Activated T-helper 2 cell treated with anti-CD3 and anti-CD28 coated beads, Interferon-gamma antibody, Interleukin-2, Interleukin-4, amounts not matched to agents 10 μg/mL and 5 μg/mL and 100 μg/mL, durations not matched to agents 14 hours and 24 hours and 36 hours (primary cell): ENCODE results near the gene DSTYK. TPM values are rescaled to one million over a fixed set of nuclear protein-coding genes. Genes with fewer than 3 reads are reported as not detected.

Source experiments
- DNase-seq: peaks from one replicate; pipeline ENCODE4 v3.0.0; 2021; ENCODE audit warnings: low spot score
- H3K27ac Mint-ChIP-seq: one replicate; pipeline ENCODE4 v1.8.0; 2021; ENCODE audit warnings: mixed read lengths
- H3K27me3 Mint-ChIP-seq: one replicate; pipeline ENCODE4 v1.8.0; 2021; ENCODE audit warnings: low read depth, mixed read lengths
- H3K36me3 Mint-ChIP-seq: one replicate; pipeline ENCODE4 v1.8.0; 2021; ENCODE audit warnings: low read depth, mixed read lengths
- H3K4me1 Mint-ChIP-seq: one replicate; pipeline ENCODE4 v1.8.0; 2021; ENCODE audit warnings: low read depth, mixed read lengths
- H3K4me3 Mint-ChIP-seq: one replicate; pipeline ENCODE4 v1.8.0; 2021; ENCODE audit warnings: low read depth, mild to moderate bottlenecking, moderate library complexity, mixed read lengths
- H3K9me3 Mint-ChIP-seq: one replicate; pipeline ENCODE4 v1.8.0; 2021; ENCODE audit warnings: mixed read lengths
- intact Hi-C: fragments of 100-400 bp; cut with micrococcal nuclease; formaldehyde crosslinking; loops from one replicate; pipeline ENCODE4 v1.15.1; 2023
- total RNA-seq: library from RNA; stranded (reverse); gene quantifications from 2 replicates; pipeline ENCODE4 v1.2.3, GENCODE V29; 2022

Gene DSTYK
- total RNA-seq, 1 donor from 2014 or later, result 27.3 TPM

GRCh38 chr1:205248793-205249601 lies 37.5 kb upstream of the DSTYK start:
- no peak overlapping the region for H3K4me3 Mint-ChIP-seq
- H3K27me3 Mint-ChIP-seq, result no peaks in the 10 kb centered on the region
- H3K4me1 Mint-ChIP-seq, result peaks cover 18% of the 10 kb centered on the region
- H3K9me3 Mint-ChIP-seq, result no peaks in the 10 kb centered on the region
- no peaks in the 10 kb centered on the region for H3K36me3 Mint-ChIP-seq
- intact Hi-C loops, result no loop called here
- no peak for DNase-seq
- no peak overlapping the region for H3K27ac Mint-ChIP-seq

- H3K9me3 Mint-ChIP-seq, result no peaks in the 10 kb centered on the region
- DNase-seq, result no peak
- peaks cover 18% of the 10 kb centered on the region for H3K4me1 Mint-ChIP-seq
- intact Hi-C loops, result loop anchor here (2.0 kb wide), 1 partner anchor 19 kb away; no protein-coding TSS in a partner anchor
- peaks cover 5% of the 10 kb centered on the region for H3K36me3 Mint-ChIP-seq
- no peak overlapping the region for H3K4me3 Mint-ChIP-seq
- no peaks in the 10 kb centered on the region for H3K27me3 Mint-ChIP-seq
- H3K27ac Mint-ChIP-seq, result peak overlapping the region; percentile 14
These were observed 35.8 kb upstream of the DSTYK start for GRCh38 chr1:205247130-205247921.

GRCh38 chr1:205246351-205247119 lies 35.0 kb upstream of the DSTYK start:
- Mint-ChIP-seq H3K9me3 (no peaks in the 10 kb centered on the region), H3K27me3 (no peaks in the 10 kb centered on the region), H3K27ac (no peak overlapping the region), H3K4me1 (peaks cover 18% of the 10 kb centered on the region), H3K36me3 (peaks cover 8% of the 10 kb centered on the region), H3K4me3 (no peak overlapping the region)
- DNase-seq, result no peak
- intact Hi-C loops, result loop anchor here (2.0 kb wide), 1 partner anchor 18 kb away; no protein-coding TSS in a partner anchor

- intact Hi-C loops, result no loop called here
- H3K9me3 Mint-ChIP-seq, result no peaks in the 10 kb centered on the region
- peaks cover 18% of the 10 kb centered on the region for H3K4me1 Mint-ChIP-seq
- H3K27ac Mint-ChIP-seq, result no peak overlapping the region
- no peaks in the 10 kb centered on the region for H3K27me3 Mint-ChIP-seq
- no peak for DNase-seq
- H3K4me3 Mint-ChIP-seq, result no peak overlapping the region
- H3K36me3 Mint-ChIP-seq, result peaks cover 8% of the 10 kb centered on the region
These were observed 33.6 kb upstream of the DSTYK start for GRCh38 chr1:205245096-205245495.

- peaks cover 8% of the 10 kb centered on the region for H3K36me3 Mint-ChIP-seq
- intact Hi-C loops, result no loop called here
- no peak overlapping the region for H3K4me3 Mint-ChIP-seq
These were observed 32.9 kb upstream of the DSTYK start for GRCh38 chr1:205244384-205244783.

GRCh38 chr1:205243350-205244191 lies 32.1 kb upstream of the DSTYK start:
- H3K27ac Mint-ChIP-seq, result no peak overlapping the region
- no peaks in the 10 kb centered on the region for H3K9me3 Mint-ChIP-seq
- H3K4me3 Mint-ChIP-seq, result no peak overlapping the region
- no peaks in the 10 kb centered on the region for H3K27me3 Mint-ChIP-seq
- peaks cover 8% of the 10 kb centered on the region for H3K36me3 Mint-ChIP-seq
- intact Hi-C loops, result no loop called here
- DNase-seq, result no peak
- peaks cover 23% of the 10 kb centered on the region for H3K4me1 Mint-ChIP-seq

More at GRCh38 chr1:205244384-205244783, 32.9 kb upstream of the DSTYK start:
- Mint-ChIP-seq H3K27ac (no peak overlapping the region), H3K27me3 (no peaks in the 10 kb centered on the region), H3K9me3 (no peaks in the 10 kb centered on the region), H3K4me1 (peaks cover 18% of the 10 kb centered on the region)
- DNase-seq, result no peak

GRCh38 chr1:205241366-205242030 lies 30.0 kb upstream of the DSTYK start:
- intact Hi-C loops, result no loop called here
- Mint-ChIP-seq H3K27ac (no peak overlapping the region), H3K36me3 (peaks cover 8% of the 10 kb centered on the region), H3K4me3 (no peak overlapping the region), H3K9me3 (no peaks in the 10 kb centered on the region), H3K27me3 (no peaks in the 10 kb centered on the region), H3K4me1 (peaks cover 32% of the 10 kb centered on the region)
- DNase-seq, result no peak

- peaks cover 29% of the 10 kb centered on the region for H3K4me1 Mint-ChIP-seq
- intact Hi-C loops, result no loop called here
- no peaks in the 10 kb centered on the region for H3K9me3 Mint-ChIP-seq
- H3K27me3 Mint-ChIP-seq, result no peaks in the 10 kb centered on the region
- H3K4me3 Mint-ChIP-seq, result no peak overlapping the region
- H3K27ac Mint-ChIP-seq, result no peak overlapping the region
- H3K36me3 Mint-ChIP-seq, result peaks cover 8% of the 10 kb centered on the region
- DNase-seq, result no peak
These were observed 29.1 kb upstream of the DSTYK start for GRCh38 chr1:205240569-205240968.

- no peak for DNase-seq
- no peak overlapping the region for H3K27ac Mint-ChIP-seq
- H3K9me3 Mint-ChIP-seq, result no peaks in the 10 kb centered on the region
- no peak overlapping the region for H3K4me3 Mint-ChIP-seq
- H3K36me3 Mint-ChIP-seq, result peaks cover 8% of the 10 kb centered on the region
- intact Hi-C loops, result no loop called here
- no peaks in the 10 kb centered on the region for H3K27me3 Mint-ChIP-seq
- peaks cover 29% of the 10 kb centered on the region for H3K4me1 Mint-ChIP-seq
These were observed 28.6 kb upstream of the DSTYK start for GRCh38 chr1:205240118-205240517.

GRCh38 chr1:205239078-205239477 lies 27.6 kb upstream of the DSTYK start:
- Mint-ChIP-seq H3K27ac (peak overlapping the region; percentile 9), H3K9me3 (no peaks in the 10 kb centered on the region), H3K4me3 (no peak overlapping the region), H3K27me3 (no peaks in the 10 kb centered on the region), H3K4me1 (peaks cover 29% of the 10 kb centered on the region), H3K36me3 (peaks cover 8% of the 10 kb centered on the region)
- DNase-seq, result no peak
- intact Hi-C loops, result no loop called here

GRCh38 chr1:205237526-205238484 lies 26.3 kb upstream of the DSTYK start:
- no peak for DNase-seq
- intact Hi-C loops, result loop anchor here (1.0 kb wide), 2 partner anchors 9 to 39 kb away; no protein-coding TSS in a partner anchor
- peaks cover 38% of the 10 kb centered on the region for H3K4me1 Mint-ChIP-seq

More at GRCh38 chr1:205237526-205238484, 26.3 kb upstream of the DSTYK start:
- peaks cover 8% of the 10 kb centered on the region for H3K36me3 Mint-ChIP-seq
- H3K27me3 Mint-ChIP-seq, result no peaks in the 10 kb centered on the region
- peak overlapping the region; percentile 43 for H3K4me3 Mint-ChIP-seq
- no peaks in the 10 kb centered on the region for H3K9me3 Mint-ChIP-seq
- H3K27ac Mint-ChIP-seq, result peak overlapping the region; percentile 91
